Left ventricle myocardium superior (tissue), 1 donor: ENCODE measurements around the gene MCM7. TPM values are rescaled to one million over a fixed set of nuclear protein-coding genes. Genes with fewer than 3 reads are reported as not detected.

ENCODE experiments used
- microRNA-seq: library from miRNA; unstranded; fragments of <30 nt; microRNA quantifications from one replicate; pipeline ENCODE4 v1.2.0, GENCODE V29; 2020; ENCODE audit warnings: borderline number of aligned reads
- total RNA-seq: library from RNA; stranded (reverse); fragmentation: NEBNext Ultra II Directional; extraction: Animal tissue kit (Norgen Biotek cat#: 25700); gene quantifications from one replicate; pipeline ENCODE4 v1.2.1, GENCODE V29; 2021
- donor health status: DM: no; HTN: yes; CAD: no; lungs with severe emphysema.

Gene MCM7
- total RNA-seq, 1 donor from 2014 or later: 23.9 TPM

Small RNAs within 50 kb of the gene (microRNA-seq; reads per million reads assigned to microRNA genes)
- gene MIR106B (1,238 reads per million, percentile 79 among the genes with 10 or more reads in this experiment), gene MIR25 (155 reads per million, percentile 47 among the genes with 10 or more reads in this experiment), gene MIR93 (1,906 reads per million, percentile 84 among the genes with 10 or more reads in this experiment)

Other genes starting within 250 kb of the MCM7 start
- not detected for gene OR2AE1, start 224.4 kb downstream of the MCM7 start, total RNA-seq
- 7.1 TPM for gene TRIM4, start 181.9 kb downstream of the MCM7 start, total RNA-seq
- 0.30 TPM for gene GJC3, start 171.8 kb downstream of the MCM7 start, total RNA-seq
- gene AZGP1, start 125.4 kb downstream of the MCM7 start, total RNA-seq: 70.9 TPM
- gene ZKSCAN1, start 85.8 kb downstream of the MCM7 start, total RNA-seq: 33.3 TPM
- gene ZSCAN21, start 51.6 kb downstream of the MCM7 start, total RNA-seq: 7.7 TPM
- gene ZNF3, start 19.7 kb downstream of the MCM7 start, total RNA-seq: 15.6 TPM
- 126 TPM for gene COPS6, start 12.4 kb downstream of the MCM7 start, total RNA-seq
- 15.3 TPM for gene AP4M1, start 246 bp upstream of the MCM7 start, total RNA-seq
- 31.9 TPM for gene TAF6, start 18.0 kb upstream of the MCM7 start, total RNA-seq
- 10.8 TPM for gene CNPY4, start 18.2 kb upstream of the MCM7 start, total RNA-seq
- gene MBLAC1, start 25.6 kb upstream of the MCM7 start, total RNA-seq: 2.8 TPM
- gene LAMTOR4, start 47.5 kb upstream of the MCM7 start, total RNA-seq: 104 TPM
- 6.8 TPM for gene TRAPPC14, start 57.3 kb upstream of the MCM7 start, total RNA-seq
- gene GAL3ST4, start 67.2 kb upstream of the MCM7 start, total RNA-seq: 2.0 TPM
- gene GPC2, start 76.0 kb upstream of the MCM7 start, total RNA-seq: 0.35 TPM
- 0.74 TPM for gene STAG3, start 76.5 kb upstream of the MCM7 start, total RNA-seq
- gene PVRIG, start 118.6 kb upstream of the MCM7 start, total RNA-seq: not detected
- gene SPDYE3, start 206.3 kb upstream of the MCM7 start, total RNA-seq: not detected